Upper lobe of left lung (tissue), 6 donors: ENCODE results near the gene AMIGO2. TPM values are rescaled to one million over a fixed set of nuclear protein-coding genes. Genes with fewer than 3 reads are reported as not detected.

Experiments used
- total RNA-seq, 6 donors: library from RNA; depleted of rRNA in 4 of 6; stranded (reverse); fragments of >200 nt in 4 of 6; gene quantifications; one replicate each; pipeline versions ENCODE4 v1.1.0 to v1.2.1, GENCODE V29; 2016 to 2021
- donor health status: DM: no; HTN: no; CAD: no; lungs with moderate emphysema.
- donor health status: DM: no; HTN: yes; CAD: no; lungs with severe emphysema.

AMIGO2 gene
- total RNA-seq, 6 donors from 2014 or later = 16.8 to 27.0 (median 22.2) TPM

Other genes with a start within 250 kb of the AMIGO2 start
- 10 to 100 TPM in 3 of 6 donors, 1 to 10 TPM in 3; 4.6 to 53.4 (median 11.7) TPM for gene PCED1B, start 338 bp downstream of the AMIGO2 start, total RNA-seq